Measurements from ENCODE around the gene GPC6.
"Not testable (repeated sequence)": the region's sequence is repeated elsewhere in the genome, so short reads cannot be mapped to it uniquely, and the experiment has no call there.

The GPC6 gene

GRCh38 chr13:94296471-94296870 lies 1069.9 kb downstream of the GPC6 start:
- no peak for DNase-seq (ENCODE audit: low read depth in 2 of 2)

- DNase-seq (ENCODE audit: low read depth in 2 of 2), result no peak
Observed at GRCh38 chr13:94298346-94298745, 1071.7 kb downstream of the GPC6 start.

GRCh38 chr13:94300401-94300800 lies 1073.8 kb downstream of the GPC6 start:
- DNase-seq (ENCODE audit: low read depth in 2 of 2), result no peak

GRCh38 chr13:94301487-94301886 lies 1074.9 kb downstream of the GPC6 start:
- DNase-seq (ENCODE audit: low read depth in 2 of 2), result no peak

GRCh38 chr13:94302847-94303565 lies 1076.4 kb downstream of the GPC6 start:
- not testable (repeated sequence) for DNase-seq (ENCODE audit: low read depth in 2 of 2)

GRCh38 chr13:94303644-94304174 lies 1077.1 kb downstream of the GPC6 start:
- no peak for DNase-seq (ENCODE audit: low read depth in 2 of 2)

- DNase-seq (ENCODE audit: low read depth in 2 of 2), result no peak
Observed at GRCh38 chr13:94305033-94305432, 1078.4 kb downstream of the GPC6 start.

GRCh38 chr13:94305463-94305862 lies 1078.9 kb downstream of the GPC6 start:
- DNase-seq (ENCODE audit: low read depth in 2 of 2), result no peak

GRCh38 chr13:94305934-94306333 lies 1079.3 kb downstream of the GPC6 start:
- no peak for DNase-seq (ENCODE audit: low read depth in 2 of 2)

- DNase-seq (ENCODE audit: low read depth in 2 of 2), result no peak
Observed at GRCh38 chr13:94308832-94309231, 1082.2 kb downstream of the GPC6 start.

GRCh38 chr13:94309576-94309975 lies 1083.0 kb downstream of the GPC6 start:
- DNase-seq (ENCODE audit: low read depth in 2 of 2), result no peak

GRCh38 chr13:94309997-94310855 lies 1083.6 kb downstream of the GPC6 start:
- no peak for DNase-seq (ENCODE audit: low read depth in 2 of 2)

- DNase-seq (ENCODE audit: low read depth in 2 of 2), result no peak
Observed at GRCh38 chr13:94311893-94312292, 1085.3 kb downstream of the GPC6 start.

- DNase-seq (ENCODE audit: low read depth in 2 of 2), result no peak
Observed at GRCh38 chr13:94312511-94313216, 1086.1 kb downstream of the GPC6 start.

- no peak for DNase-seq (ENCODE audit: low read depth in 2 of 2)
Observed at GRCh38 chr13:94313321-94313910, 1086.8 kb downstream of the GPC6 start.

GRCh38 chr13:94313926-94314325 lies 1087.3 kb downstream of the GPC6 start:
- no peak for DNase-seq (ENCODE audit: low read depth in 2 of 2)

GRCh38 chr13:94315188-94315587 lies 1088.6 kb downstream of the GPC6 start:
- no peak for DNase-seq (ENCODE audit: low read depth in 2 of 2)

GRCh38 chr13:94317063-94317491 lies 1090.5 kb downstream of the GPC6 start:
- DNase-seq (ENCODE audit: low read depth in 2 of 2), result no peak

- DNase-seq (ENCODE audit: low read depth in 2 of 2), result no peak
Observed at GRCh38 chr13:94318418-94318817, 1091.8 kb downstream of the GPC6 start.

- no peak for DNase-seq (ENCODE audit: low read depth in 2 of 2)
Observed at GRCh38 chr13:94319501-94319900, 1092.9 kb downstream of the GPC6 start.

- DNase-seq (ENCODE audit: low read depth in 2 of 2), result no peak
Observed at GRCh38 chr13:94322925-94323763, 1096.5 kb downstream of the GPC6 start.

Measured in activated CD8-positive, alpha-beta memory T cell treated with anti-CD3 and anti-CD28 coated beads for 4 hours (primary cell).